ENCODE results near the gene PKN1.

The PKN1 gene

GRCh38 chr19:14487370-14488125 is 54.4 kb downstream of the PKN1 start (continued):
- TF ChIP-seq OSR1 (CRISPR knock-in tag; IDR thresholded peaks at IDR 0.05) (no peak), SNAI2 (CRISPR knock-in tag; IDR thresholded peaks at IDR 0.05) (no peak), RARB (CRISPR knock-in tag; IDR thresholded peaks at IDR 0.05) (no peak), TOX (CRISPR knock-in tag; IDR thresholded peaks at IDR 0.05; ENCODE audit: borderline replicate concordance) (no peak), ISL1 (CRISPR knock-in tag; IDR thresholded peaks at IDR 0.05) (no peak), ZC3H10 (CRISPR knock-in tag; IDR thresholded peaks at IDR 0.05) (no peak), GLIS3 (CRISPR knock-in tag; IDR thresholded peaks at IDR 0.05) (no peak), ARNTL (CRISPR knock-in tag; IDR thresholded peaks at IDR 0.05; ENCODE audit: borderline replicate concordance, low read depth) (no peak), ZFP30 (CRISPR knock-in tag; IDR thresholded peaks at IDR 0.05) (no peak), BACH2 (CRISPR knock-in tag; IDR thresholded peaks at IDR 0.05; ENCODE audit: borderline replicate concordance) (no peak)

- no peak for TF ChIP-seq CSRNP3 (CRISPR knock-in tag; IDR thresholded peaks at IDR 0.05)
- TF ChIP-seq TCF4 (CRISPR knock-in tag; IDR thresholded peaks at IDR 0.05; ENCODE audit: borderline replicate concordance): no peak
- no peak for TF ChIP-seq BACH2 (CRISPR knock-in tag; IDR thresholded peaks at IDR 0.05; ENCODE audit: borderline replicate concordance)
- TF ChIP-seq ESRRG (CRISPR knock-in tag; IDR thresholded peaks at IDR 0.05): no peak
- TF ChIP-seq ARNTL (CRISPR knock-in tag; IDR thresholded peaks at IDR 0.05; ENCODE audit: borderline replicate concordance, low read depth): no peak
- no peak for TF ChIP-seq PPARA (CRISPR knock-in tag; IDR thresholded peaks at IDR 0.05; ENCODE audit: borderline replicate concordance)
- TF ChIP-seq POU6F1 (CRISPR knock-in tag; IDR thresholded peaks at IDR 0.05; ENCODE audit: borderline replicate concordance, low read depth): no peak
- TF ChIP-seq ZNF565 (CRISPR knock-in tag; conservative IDR thresholded peaks at IDR 0.05; ENCODE audit: low read depth): no peak
- no peak for TF ChIP-seq ISL1 (CRISPR knock-in tag; IDR thresholded peaks at IDR 0.05)
- no peak for TF ChIP-seq CREB5 (CRISPR knock-in tag; IDR thresholded peaks at IDR 0.05; ENCODE audit: low read depth)
- no peak for TF ChIP-seq TOX (CRISPR knock-in tag; IDR thresholded peaks at IDR 0.05; ENCODE audit: borderline replicate concordance)
- TF ChIP-seq CSDC2 (CRISPR knock-in tag; IDR thresholded peaks at IDR 0.05): no peak
- TF ChIP-seq ZFP3 (CRISPR knock-in tag; IDR thresholded peaks at IDR 0.05): no peak
- TF ChIP-seq ZC3H10 (CRISPR knock-in tag; IDR thresholded peaks at IDR 0.05): no peak
- no peak for TF ChIP-seq ZNF70 (CRISPR knock-in tag; IDR thresholded peaks at IDR 0.05)
- ATAC-seq: no peak
Measured at GRCh38 chr19:14492756-14493337, 59.7 kb downstream of the PKN1 start.

GRCh38 chr19:14494411-14494810 is 61.3 kb downstream of the PKN1 start:
- no peak for ATAC-seq
- TF ChIP-seq PPARA (CRISPR knock-in tag; IDR thresholded peaks at IDR 0.05; ENCODE audit: borderline replicate concordance) (no peak), ZNF8 (CRISPR knock-in tag; IDR thresholded peaks at IDR 0.05) (no peak), CSDC2 (CRISPR knock-in tag; IDR thresholded peaks at IDR 0.05) (no peak), SNAI2 (CRISPR knock-in tag; IDR thresholded peaks at IDR 0.05) (no peak), POU6F1 (CRISPR knock-in tag; IDR thresholded peaks at IDR 0.05; ENCODE audit: borderline replicate concordance, low read depth) (no peak), CSRNP3 (CRISPR knock-in tag; IDR thresholded peaks at IDR 0.05) (no peak), RARB (CRISPR knock-in tag; IDR thresholded peaks at IDR 0.05) (no peak), ZNF70 (CRISPR knock-in tag; IDR thresholded peaks at IDR 0.05) (no peak), TSHZ2 (CRISPR knock-in tag; IDR thresholded peaks at IDR 0.05) (no peak), ESRRG (CRISPR knock-in tag; IDR thresholded peaks at IDR 0.05) (no peak), ZFP3 (CRISPR knock-in tag; IDR thresholded peaks at IDR 0.05) (no peak), ZFP30 (CRISPR knock-in tag; IDR thresholded peaks at IDR 0.05) (no peak), OSR1 (CRISPR knock-in tag; IDR thresholded peaks at IDR 0.05) (no peak), CREB5 (CRISPR knock-in tag; IDR thresholded peaks at IDR 0.05; ENCODE audit: low read depth) (no peak), GLIS3 (CRISPR knock-in tag; IDR thresholded peaks at IDR 0.05) (no peak), TOX (CRISPR knock-in tag; IDR thresholded peaks at IDR 0.05; ENCODE audit: borderline replicate concordance) (no peak), ISL1 (CRISPR knock-in tag; IDR thresholded peaks at IDR 0.05) (no peak), TCF4 (CRISPR knock-in tag; IDR thresholded peaks at IDR 0.05; ENCODE audit: borderline replicate concordance) (no peak), BACH2 (CRISPR knock-in tag; IDR thresholded peaks at IDR 0.05; ENCODE audit: borderline replicate concordance) (no peak)
